Panc1 (cell line): ENCODE results near the gene PIK3R5. TPM values are rescaled to one million over a fixed set of nuclear protein-coding genes. Genes with fewer than 3 reads are reported as not detected.

Source experiments
- ATAC-seq: fragments of 200-7000 bp; cut with Tn5 transposase; 2 replicates; pipeline ENCODE4 v1.9.1; 2020; ENCODE audit warnings: mild to moderate bottlenecking, moderate library complexity
- Bru-seq: library from RNA; stranded (reverse); fragments of 400-500 nt; gene quantifications from one replicate; lab custom pipeline; 2021; lab: Mats Ljungman, UMichigan
- BruChase-seq, 2 experiments: library from RNA; stranded (reverse); fragments of 400-500 nt; gene quantifications; one replicate each; lab custom pipeline; 2021; lab: Mats Ljungman, UMichigan
- BruUV-seq: library from RNA; stranded (reverse); fragments of 400-500 nt; replicated peaks from 2 replicates; lab custom pipeline; 2021; lab: Mats Ljungman, UMichigan
- CTCF ChIA-PET: fragments of 300-600 bp; sonication (Branson Sonifier 250); formaldehyde crosslinking; loops from one replicate; lab custom pipeline; 2022; ENCODE audit warnings: antibody characterized with exemption; lab: Charles Lee
- POLR2A ChIA-PET: fragments of 300-600 bp; sonication (Branson Sonifier 250); formaldehyde crosslinking; loops from one replicate; lab custom pipeline; 2022; ENCODE audit warnings: antibody characterized with exemption; lab: Charles Lee
- DNase-seq: peaks from one replicate; pipeline ENCODE4 v3.0.0-alpha.2; 2010; ENCODE audit warnings: low read depth, low spot score
- H3K27ac ChIP-seq: 2 replicates; pipeline ENCODE4 v1.5.1; 2011; ENCODE audit warnings: mild to moderate bottlenecking, low read length, inconsistent platforms
- H3K27me3 ChIP-seq: fragments of 200-500 bp; sonication (Bioruptor generic); 2 replicates; pipeline ENCODE4 v1.6.0; 2014; ENCODE audit warnings: low read length, inconsistent platforms; ENCODE audit not compliant: control insufficient read depth, insufficient read depth
- H3K36me3 ChIP-seq: fragments of 200-500 bp; sonication (Bioruptor generic); 2 replicates; pipeline ENCODE4 v1.5.1; 2014; ENCODE audit warnings: inconsistent platforms, mild to moderate bottlenecking, low read length, moderate library complexity; ENCODE audit not compliant: control insufficient read depth, insufficient read depth
- H3K4me1 ChIP-seq: 2 replicates; pipeline ENCODE4 v1.5.1; 2011; ENCODE audit warnings: inconsistent platforms, mild to moderate bottlenecking, low read length, moderate library complexity; ENCODE audit not compliant: control insufficient read depth, insufficient read depth
- H3K4me3 ChIP-seq, 2 experiments: 2 replicates each; pipeline ENCODE4 v1.5.1; 2011 to 2012; ENCODE audit warnings: low read depth in 2 of 2, low read length in 2 of 2, mild to moderate bottlenecking in 2 of 2, inconsistent platforms in 1 of 2, moderate library complexity in 1 of 2
- H3K9me3 ChIP-seq: fragments of 200-500 bp; sonication (Bioruptor generic); 2 replicates; pipeline ENCODE4 v1.5.1; 2014; ENCODE audit warnings: low read depth, mild to moderate bottlenecking, inconsistent platforms, low read length, moderate library complexity; ENCODE audit not compliant: control insufficient read depth, insufficient read depth
- POLR2AphosphoS5 ChIP-seq: IDR thresholded peaks from 2 replicates; pipeline ENCODE4 v1.6.1; 2012; ENCODE audit warnings: mild to moderate bottlenecking, low read depth, low read length, moderate library complexity
- SIN3A ChIP-seq: IDR thresholded peaks from 2 replicates; pipeline ENCODE4 v1.6.1; 2012; ENCODE audit warnings: low read depth, mild to moderate bottlenecking, low read length, moderate library complexity, borderline replicate concordance; ENCODE audit not compliant: insufficient read depth
- TCF7L2 ChIP-seq: IDR thresholded peaks from 2 replicates; pipeline ENCODE4 v1.6.1; 2011; ENCODE audit warnings: mild to moderate bottlenecking, low read depth, low read length, inconsistent platforms
- in situ Hi-C: cut with HindIII; loops from 2 replicates; pipeline ENCODE4 v1.10.0; 2016; ENCODE audit warnings: low sequenced_read_pairs, low pct_unique_long_range_greater_than_20kb
- intact Hi-C: fragments of 100-400 bp; cut with micrococcal nuclease; formaldehyde crosslinking; loops from one replicate; pipeline ENCODE4 v1.10.0; 2022; ENCODE audit not compliant: unreplicated experiment
- long read RNA-seq: library from polyadenylated mRNA; unstranded; transcript quantifications from one replicate; pipeline ENCODE4 v2.0.0, GENCODE V29; 2021; ENCODE audit not compliant: unreplicated experiment
- polyA plus RNA-seq: library from polyadenylated mRNA; unstranded; fragments of >200 nt; gene quantifications from one replicate; pipeline ENCODE4 v1.2.1, GENCODE V29; 2012; ENCODE audit warnings: missing spikeins; ENCODE audit not compliant: insufficient read length
- total RNA-seq: library from RNA; stranded (reverse); gene quantifications from one replicate; pipeline ENCODE4 v1.2.1, GENCODE V29; 2021; ENCODE audit not compliant: unreplicated experiment
- TF ChIP-seq, protein P1 (sequence below): fragments of 450-650 bp; IDR thresholded peaks from 2 replicates; pipeline ENCODE4 v1.5.1; 2017; ENCODE audit warnings: mild to moderate bottlenecking
- TF ChIP-seq, protein P2 (sequence below), 2 experiments: IDR thresholded peaks; 2 replicates each; pipeline ENCODE4 v1.6.1; 2011 to 2012; ENCODE audit warnings: low read depth in 2 of 2, control low read depth in 1 of 2, low read length in 1 of 2, mild to moderate bottlenecking in 1 of 2, moderate library complexity in 1 of 2; ENCODE audit not compliant: insufficient read depth in 1 of 2

PIK3R5 gene
- 0.15 TPM for total RNA-seq
- 0.15 TPM for polyA plus RNA-seq
- Bru-seq, nascent RNA, result percentile 13 among the genes with signal in this experiment
- percentile 14 among the genes with signal in this experiment for BruChase-seq, experiment 1, labeled RNA remaining after a 2-hour chase
- percentile 22 among the genes with signal in this experiment for BruChase-seq, experiment 2, labeled RNA remaining after a 6-hour chase
- long read RNA-seq, result 0 reads

- BruUV-seq, result no TSS peak
- in situ Hi-C loops, result no loop called here
- H3K9me3 ChIP-seq, result no peaks in the 10 kb centered on the region
- no peak within 1 kb of the TSS for H3K4me3 ChIP-seq
- ChIA-PET CTCF (interaction anchor here (0.6 kb wide), 1 partner anchor 20 kb away, joined by 12 read pairs; no protein-coding TSS in a partner anchor), POLR2A (interaction anchor here (0.9 kb wide), 1 partner anchor 76 kb away, joined by 3 read pairs; no protein-coding TSS in a partner anchor)
- H3K27ac ChIP-seq, result no peak within 1 kb of the TSS
- DNase-seq, result no peak
- no peaks in the 10 kb centered on the region for H3K36me3 ChIP-seq
- TF ChIP-seq POLR2AphosphoS5, result no peak
- TF ChIP-seq SIN3A, result no peak
- no peak for TF ChIP-seq TCF7L2
- TF ChIP-seq, protein P1, sequence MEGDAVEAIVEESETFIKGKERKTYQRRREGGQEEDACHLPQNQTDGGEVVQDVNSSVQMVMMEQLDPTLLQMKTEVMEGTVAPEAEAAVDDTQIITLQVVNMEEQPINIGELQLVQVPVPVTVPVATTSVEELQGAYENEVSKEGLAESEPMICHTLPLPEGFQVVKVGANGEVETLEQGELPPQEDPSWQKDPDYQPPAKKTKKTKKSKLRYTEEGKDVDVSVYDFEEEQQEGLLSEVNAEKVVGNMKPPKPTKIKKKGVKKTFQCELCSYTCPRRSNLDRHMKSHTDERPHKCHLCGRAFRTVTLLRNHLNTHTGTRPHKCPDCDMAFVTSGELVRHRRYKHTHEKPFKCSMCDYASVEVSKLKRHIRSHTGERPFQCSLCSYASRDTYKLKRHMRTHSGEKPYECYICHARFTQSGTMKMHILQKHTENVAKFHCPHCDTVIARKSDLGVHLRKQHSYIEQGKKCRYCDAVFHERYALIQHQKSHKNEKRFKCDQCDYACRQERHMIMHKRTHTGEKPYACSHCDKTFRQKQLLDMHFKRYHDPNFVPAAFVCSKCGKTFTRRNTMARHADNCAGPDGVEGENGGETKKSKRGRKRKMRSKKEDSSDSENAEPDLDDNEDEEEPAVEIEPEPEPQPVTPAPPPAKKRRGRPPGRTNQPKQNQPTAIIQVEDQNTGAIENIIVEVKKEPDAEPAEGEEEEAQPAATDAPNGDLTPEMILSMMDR, result no peak
- TF ChIP-seq, protein P2, sequence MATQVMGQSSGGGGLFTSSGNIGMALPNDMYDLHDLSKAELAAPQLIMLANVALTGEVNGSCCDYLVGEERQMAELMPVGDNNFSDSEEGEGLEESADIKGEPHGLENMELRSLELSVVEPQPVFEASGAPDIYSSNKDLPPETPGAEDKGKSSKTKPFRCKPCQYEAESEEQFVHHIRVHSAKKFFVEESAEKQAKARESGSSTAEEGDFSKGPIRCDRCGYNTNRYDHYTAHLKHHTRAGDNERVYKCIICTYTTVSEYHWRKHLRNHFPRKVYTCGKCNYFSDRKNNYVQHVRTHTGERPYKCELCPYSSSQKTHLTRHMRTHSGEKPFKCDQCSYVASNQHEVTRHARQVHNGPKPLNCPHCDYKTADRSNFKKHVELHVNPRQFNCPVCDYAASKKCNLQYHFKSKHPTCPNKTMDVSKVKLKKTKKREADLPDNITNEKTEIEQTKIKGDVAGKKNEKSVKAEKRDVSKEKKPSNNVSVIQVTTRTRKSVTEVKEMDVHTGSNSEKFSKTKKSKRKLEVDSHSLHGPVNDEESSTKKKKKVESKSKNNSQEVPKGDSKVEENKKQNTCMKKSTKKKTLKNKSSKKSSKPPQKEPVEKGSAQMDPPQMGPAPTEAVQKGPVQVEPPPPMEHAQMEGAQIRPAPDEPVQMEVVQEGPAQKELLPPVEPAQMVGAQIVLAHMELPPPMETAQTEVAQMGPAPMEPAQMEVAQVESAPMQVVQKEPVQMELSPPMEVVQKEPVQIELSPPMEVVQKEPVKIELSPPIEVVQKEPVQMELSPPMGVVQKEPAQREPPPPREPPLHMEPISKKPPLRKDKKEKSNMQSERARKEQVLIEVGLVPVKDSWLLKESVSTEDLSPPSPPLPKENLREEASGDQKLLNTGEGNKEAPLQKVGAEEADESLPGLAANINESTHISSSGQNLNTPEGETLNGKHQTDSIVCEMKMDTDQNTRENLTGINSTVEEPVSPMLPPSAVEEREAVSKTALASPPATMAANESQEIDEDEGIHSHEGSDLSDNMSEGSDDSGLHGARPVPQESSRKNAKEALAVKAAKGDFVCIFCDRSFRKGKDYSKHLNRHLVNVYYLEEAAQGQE (IDR thresholded peaks at IDR 0.05; ENCODE audit: insufficient read depth in 1 of 2, low read depth in 2 of 2, low read length in 1 of 2), result no peak
- intact Hi-C loops, result no loop called here
- ATAC-seq, result peak; percentile 45; the same call in 1 of the 2 replicates
- H3K4me1 ChIP-seq, result no peaks in the 10 kb centered on the region
- H3K27me3 ChIP-seq, result no peaks in the 10 kb centered on the region; the same call in 1 of the 2 replicates
Measured at GRCh38 chr17:8965394-8966168, at the start of gene PIK3R5. Gene PIK3R5, minus strand, starts transcription at chr17:8965707. Its CDS starts 54,213 bp downstream, at chr17:8911494.

DNA sequence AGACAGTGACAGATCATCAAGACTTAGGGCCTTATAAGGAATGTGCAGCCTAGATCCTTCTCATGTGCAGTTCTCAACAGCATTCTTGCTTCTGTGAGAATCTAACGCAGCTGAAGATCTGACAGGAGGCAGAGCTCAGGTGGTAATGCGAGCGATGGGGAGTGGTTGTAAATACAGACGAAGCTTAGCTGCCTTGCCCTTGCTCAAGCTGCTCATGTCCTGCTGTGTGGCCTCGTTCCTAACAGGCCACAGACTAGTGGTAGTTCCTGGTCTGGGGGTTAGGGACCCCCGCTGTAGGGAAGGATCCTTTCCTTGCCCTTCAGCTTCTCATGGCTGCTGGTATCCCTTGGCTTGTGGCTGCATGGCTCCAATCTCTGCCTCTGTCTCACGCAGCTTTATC lies 45.5 kb upstream of the PIK3R5 start:
- no TSS peak for BruUV-seq
- TF ChIP-seq, protein P2 (IDR thresholded peaks at IDR 0.05; ENCODE audit: insufficient read depth in 1 of 2, low read depth in 2 of 2, low read length in 1 of 2), result no peak
- TF ChIP-seq, protein P1, result no peak
- TF ChIP-seq TCF7L2, result no peak
- TF ChIP-seq POLR2AphosphoS5, result no peak
- TF ChIP-seq SIN3A, result no peak
- ChIA-PET POLR2A (no interaction called here), CTCF (interaction anchor here (0.7 kb wide), 1 partner anchor 54 kb away, joined by 3 read pairs; no protein-coding TSS in a partner anchor)
- Histone ChIP-seq H3K27me3 (no peaks in the 10 kb centered on the region; the same call in 1 of the 2 replicates), H3K4me1 (no peaks in the 10 kb centered on the region), H3K27ac (no peak overlapping the region), H3K4me3 (no peak overlapping the region), H3K9me3 (no peaks in the 10 kb centered on the region), H3K36me3 (no peaks in the 10 kb centered on the region)
- intact Hi-C loops, result no loop called here
- in situ Hi-C loops, result no loop called here
- no peak for DNase-seq
- no peak for ATAC-seq
